HepG2 (cell line): ENCODE data around the gene UBR7. TPM values are rescaled to one million over a fixed set of nuclear protein-coding genes. Genes with fewer than 3 reads are reported as not detected.

Experiments used
- ATF3 ChIP-seq: sonication (generic); formaldehyde crosslinking; IDR thresholded peaks from 2 replicates; pipeline ENCODE4 v1.4.0; 2020; ENCODE audit warnings: missing genetic modification reagents
- CAMTA2 ChIP-seq: sonication (generic); formaldehyde crosslinking; IDR thresholded peaks from 2 replicates; pipeline ENCODE4 v1.4.0; 2020; ENCODE audit warnings: mild to moderate bottlenecking, missing genetic modification reagents, borderline replicate concordance
- CBX2 ChIP-seq, 2 experiments: fragments of 200-600 bp in 1 of 2; sonication (generic); formaldehyde crosslinking in 1 of 2; IDR thresholded peaks; 2 replicates each; pipeline versions ENCODE4 v1.7.0 to v1.8.1; 2018 to 2022; ENCODE audit warnings: low read depth in 2 of 2, low read length in 1 of 2, mild to moderate bottlenecking in 1 of 2, missing genetic modification reagents in 1 of 2
- DZIP1 ChIP-seq: sonication (generic); formaldehyde crosslinking; IDR thresholded peaks from 2 replicates; pipeline ENCODE4 v1.5.0; 2020; ENCODE audit warnings: mild to moderate bottlenecking, missing genetic modification reagents
- EZH2 ChIP-seq: conservative IDR thresholded peaks from 2 replicates; pipeline ENCODE4 v1.6.1; 2012; ENCODE audit warnings: mild to moderate bottlenecking, low read depth, low read length, moderate library complexity
- FIP1L1 ChIP-seq: fragments of 200-400 bp; formaldehyde crosslinking; IDR thresholded peaks from 2 replicates; pipeline ENCODE4 v1.6.1; 2018; ENCODE audit warnings: low read depth, mild to moderate bottlenecking, low read length, moderate library complexity, borderline replicate concordance; ENCODE audit not compliant: insufficient read depth
- HNF4A ChIP-seq: sonication (generic); formaldehyde crosslinking; IDR thresholded peaks from 2 replicates; pipeline ENCODE4 v1.4.0; 2020; ENCODE audit warnings: missing genetic modification reagents
- JUND ChIP-seq: sonication (generic); formaldehyde crosslinking; IDR thresholded peaks from 2 replicates; pipeline ENCODE4 v1.8.0; 2022; ENCODE audit warnings: mild to moderate bottlenecking, missing genetic modification reagents
- KAT7 ChIP-seq: IDR thresholded peaks from 2 replicates; pipeline ENCODE4 v1.6.1; 2018; ENCODE audit warnings: borderline replicate concordance, missing compliant biosample characterization
- MNT ChIP-seq: fragments of 450-650 bp; IDR thresholded peaks from 2 replicates; pipeline ENCODE4 v1.6.1; 2016
- ZBTB14 ChIP-seq: sonication (generic); formaldehyde crosslinking; IDR thresholded peaks from 2 replicates; pipeline ENCODE4 v1.4.0; 2020; ENCODE audit warnings: missing genetic modification reagents
- ZBTB46 ChIP-seq: sonication (generic); formaldehyde crosslinking; IDR thresholded peaks from 2 replicates; pipeline ENCODE4 v1.4.0; 2020; ENCODE audit warnings: mild to moderate bottlenecking, missing genetic modification reagents, borderline replicate concordance
- ZNF574 ChIP-seq: sonication (generic); formaldehyde crosslinking; IDR thresholded peaks from 2 replicates; pipeline ENCODE4 v1.4.0; 2020; ENCODE audit warnings: missing genetic modification reagents
- ZNF598 ChIP-seq: sonication (generic); formaldehyde crosslinking; IDR thresholded peaks from 2 replicates; pipeline ENCODE4 v1.5.1; 2020; ENCODE audit warnings: mild to moderate bottlenecking, missing genetic modification reagents, borderline replicate concordance
- ZSCAN22 ChIP-seq: sonication (generic); formaldehyde crosslinking; IDR thresholded peaks from 2 replicates; pipeline ENCODE4 v1.4.0; 2020; ENCODE audit warnings: mild to moderate bottlenecking, missing genetic modification reagents
- polyA plus RNA-seq, 8 experiments: library from polyadenylated mRNA; depleted of rRNA in 3 of 8; stranded (reverse) in 7 of 8; unstranded in 1 of 8; fragments of >200 nt; fragmentation: Illumina TruSeq in 4 of 8; extraction: Trizol in 4 of 8; gene quantifications; 2 replicates each; pipeline versions ENCODE4 v1.2.1 to v1.2.3, GENCODE V29; 2011 to 2016; ENCODE audit warnings: low read depth in 4 of 8, missing spikeins in 1 of 8, mixed read lengths in 1 of 8; ENCODE audit not compliant: insufficient read depth in 1 of 8
- total RNA-seq, 5 experiments: library from RNA; depleted of rRNA; stranded (reverse); fragments of >200 nt; fragmentation: Illumina TruSeq; extraction: Trizol; gene quantifications; 2 replicates each; pipeline ENCODE4 v1.2.3, GENCODE V29; 2016; ENCODE audit warnings: low read depth in 1 of 5

UBR7 gene
- total and polyA plus RNA-seq, 2 of the 13 experiments (the other 11 are each of a cell fraction or from before 2014, with no cell fraction given) = 11.0 to 19.7 TPM

- no peak for TF ChIP-seq ATF3
- peak; percentile 71 for TF ChIP-seq ZNF574 (CRISPR knock-in tag)
- TF ChIP-seq ZSCAN22 (CRISPR knock-in tag) = 0 out of 2 replicates have a peak, but pooled peaks have one; percentile 44
- TF ChIP-seq CBX2 (IDR thresholded peaks at IDR 0.05; ENCODE audit: low read depth, low read length) = no peak
- no peak for TF ChIP-seq CBX2 (CRISPR knock-in tag; IDR thresholded peaks at IDR 0.05; ENCODE audit: low read depth)
- TF ChIP-seq MNT = no peak
- peak; percentile 13; the same call in 1 of the 2 replicates for TF ChIP-seq JUND (CRISPR knock-in tag)
- no peak for TF ChIP-seq HNF4A (CRISPR knock-in tag)
- TF ChIP-seq ZBTB46 (CRISPR knock-in tag) = no peak
- no peak for TF ChIP-seq CAMTA2 (CRISPR knock-in tag)
- no peak for TF ChIP-seq FIP1L1
- TF ChIP-seq KAT7 = peak; percentile 63
- TF ChIP-seq ZBTB14 = peak; percentile 82
- peak; percentile 64; the same call in 1 of the 2 replicates for TF ChIP-seq DZIP1 (CRISPR knock-in tag)
- TF ChIP-seq EZH2 = no peak
- TF ChIP-seq ZNF598 (CRISPR knock-in tag) = no peak
These were observed 22.4 kb upstream of the UBR7 start, which contains the start of the genes LYSET and MOAP1 (continued) for GRCh38 chr14:93184391-93185348.
